CD14-positive monocyte (primary cell): ENCODE data around the gene ANKRD53. TPM values are rescaled to one million over a fixed set of nuclear protein-coding genes. Genes with fewer than 3 reads are reported as not detected.
"Not testable (repeated sequence)": the region's sequence is repeated elsewhere in the genome, so short reads cannot be mapped to it uniquely, and the experiment has no call there.

Experiments used
- DNase-seq, 3 donors: peaks; one replicate each; pipeline ENCODE4 v3.0.0-alpha.2; 2011 to 2022
- H2AFZ ChIP-seq: 2 replicates; pipeline ENCODE4 v1.6.0; 2012; ENCODE audit warnings: mild to moderate bottlenecking, low read depth, low read length, inconsistent platforms; ENCODE audit not compliant: insufficient read depth, poor library complexity, severe bottlenecking
- H3K27ac ChIP-seq, 2 donors: 1 replicate in 1 of 2; 2 replicates in 1 of 2; pipeline ENCODE4 v1.5.1; 2012 to 2013; ENCODE audit warnings: low read length in 2 of 2, control low read depth in 1 of 2, inconsistent platforms in 1 of 2, low read depth in 1 of 2, mild to moderate bottlenecking in 1 of 2
- H3K27me3 ChIP-seq, 2 donors: one replicate each; pipeline versions ENCODE4 v1.6.0 to v1.6.1; 2011 to 2013; ENCODE audit warnings: low read length in 2 of 2; ENCODE audit not compliant: control insufficient read depth in 2 of 2, insufficient read depth in 2 of 2
- H3K36me3 ChIP-seq, 2 donors: replicated peaks in 1 of 2; 1 replicate in 1 of 2; 2 replicates in 1 of 2; pipeline versions ENCODE4 v1.5.1 to v1.6.1; 2012 to 2013; ENCODE audit warnings: low read length in 2 of 2, control low read depth in 1 of 2, inconsistent platforms in 1 of 2, mild to moderate bottlenecking in 1 of 2; ENCODE audit not compliant: insufficient read depth in 2 of 2, control insufficient read depth in 1 of 2
- H3K4me1 ChIP-seq, 2 donors: 1 replicate in 1 of 2; 2 replicates in 1 of 2; pipeline versions ENCODE4 v1.5.1 to v1.6.1; 2012 to 2013; ENCODE audit warnings: low read length in 2 of 2, control low read depth in 1 of 2, inconsistent platforms in 1 of 2, mild to moderate bottlenecking in 1 of 2, moderate library complexity in 1 of 2; ENCODE audit not compliant: insufficient read depth in 2 of 2, control insufficient read depth in 1 of 2
- H3K4me2 ChIP-seq: replicated peaks from 2 replicates; pipeline ENCODE3; 2012; ENCODE audit warnings: low read length, moderate library complexity, mild to moderate bottlenecking; ENCODE audit not compliant: poor library complexity, severe bottlenecking; ENCODE audit errors: extremely low read depth
- H3K4me3 ChIP-seq, 3 experiments: fragments of 200-600 bp in 1 of 3; sonication (generic) in 1 of 3; replicated peaks in 1 of 3; 1 replicate in 2 of 3; 2 replicates in 1 of 3; pipeline ENCODE4 v1.5.1; 2011 to 2013; ENCODE audit warnings: low read length in 3 of 3, mild to moderate bottlenecking in 3 of 3, control low read depth in 2 of 3, low read depth in 2 of 3, inconsistent platforms in 1 of 3, moderate library complexity in 1 of 3
- H3K79me2 ChIP-seq: 2 replicates; pipeline ENCODE4 v1.6.0; 2012; ENCODE audit warnings: mild to moderate bottlenecking, control low read depth, inconsistent platforms, low read length, moderate library complexity; ENCODE audit not compliant: insufficient read depth
- H3K9ac ChIP-seq: 2 replicates; pipeline ENCODE4 v1.6.0; 2017; ENCODE audit warnings: low read length, mild to moderate bottlenecking; ENCODE audit not compliant: insufficient read depth, poor library complexity, severe bottlenecking
- H3K9me3 ChIP-seq, 2 donors: replicated peaks in 1 of 2; 1 replicate in 1 of 2; 2 replicates in 1 of 2; pipeline versions ENCODE4 v1.5.1 to v1.6.1; 2012 to 2013; ENCODE audit warnings: low read length in 2 of 2, control low read depth in 1 of 2; ENCODE audit not compliant: control insufficient read depth in 1 of 2, insufficient read depth in 1 of 2
- H4K20me1 ChIP-seq: 2 replicates; pipeline ENCODE4 v1.6.0; 2012; ENCODE audit warnings: mild to moderate bottlenecking, low read length, control low read depth, moderate library complexity; ENCODE audit not compliant: insufficient read depth
- H3K27ac Mint-ChIP-seq, 7 donors: one replicate each; pipeline ENCODE4 v1.8.0; 2020; ENCODE audit warnings: mild to moderate bottlenecking in 7 of 7, mixed read lengths in 7 of 7, moderate library complexity in 6 of 7, inconsistent platforms in 2 of 7
- H3K27me3 Mint-ChIP-seq, 3 donors: one replicate each; pipeline ENCODE4 v1.8.0; 2021 to 2022; ENCODE audit warnings: low read depth in 3 of 3, mild to moderate bottlenecking in 3 of 3, mixed read lengths in 3 of 3, moderate library complexity in 3 of 3, inconsistent platforms in 1 of 3
- H3K36me3 Mint-ChIP-seq, 2 donors: one replicate each; pipeline ENCODE4 v1.8.0; 2020; ENCODE audit warnings: mixed read lengths in 2 of 2, inconsistent platforms in 1 of 2, mild to moderate bottlenecking in 1 of 2
- H3K4me1 Mint-ChIP-seq: one replicate; pipeline ENCODE4 v1.8.0; 2020; ENCODE audit warnings: mild to moderate bottlenecking, mixed read lengths
- H3K4me3 Mint-ChIP-seq, 2 donors: one replicate each; pipeline ENCODE4 v1.8.0; 2020; ENCODE audit warnings: mild to moderate bottlenecking in 2 of 2, mixed read lengths in 2 of 2, moderate library complexity in 1 of 2
- H3K9me3 Mint-ChIP-seq, 7 donors: one replicate each; pipeline ENCODE4 v1.8.0; 2020 to 2022; ENCODE audit warnings: mixed read lengths in 7 of 7, mild to moderate bottlenecking in 6 of 7, moderate library complexity in 6 of 7, inconsistent platforms in 2 of 7
- CTCF ChIP-seq: fragments of 200-600 bp; IDR thresholded peaks from one replicate; pipeline ENCODE4 v1.8.0; 2022; ENCODE audit warnings: antibody characterized with exemption, mild to moderate bottlenecking
- WGBS: methylation state at CpG from one replicate; pipeline ENCODE4 v1.1.5; 2013; ENCODE audit warnings: missing lambda C conversion rate; ENCODE audit not compliant: insufficient coverage; 5-methylcytosine and 5-hydroxymethylcytosine counted together
- intact Hi-C, 2 donors: fragments of 100-400 bp; cut with micrococcal nuclease; formaldehyde crosslinking; loops; one replicate each; pipeline versions ENCODE4 v1.15.0 to v1.15.1; 2023
- polyA plus RNA-seq, 3 donors: library from polyadenylated mRNA; depleted of rRNA in 1 of 3; unstranded in 2 of 3; stranded (reverse) in 1 of 3; fragments of 300-500 nt in 2 of 3; fragments of >200 nt in 1 of 3; fragmentation: Illumina TruSeq in 2 of 3; gene quantifications; 1 replicate in 2 of 3; 2 replicates in 1 of 3; pipeline ENCODE4 v1.2.3, GENCODE V29; 2012 to 2021

ANKRD53 gene
- polyA plus RNA-seq, 3 donors: 0.12 TPM; not detected in 2

GRCh38 chr2:70994699-70995425 lies 16.4 kb downstream of the ANKRD53 start, which contains the start of gene TEX261:
TEX261 (minus strand) TSS chr2:70994873; CDS start chr2:70994757, 116 bp downstream.
- H3K36me3 Mint-ChIP-seq: peaks cover 22 to 30% of the 10 kb centered on the region in 2 donors
- H3K9me3 Mint-ChIP-seq: no peaks in the 10 kb centered on the region
- peaks cover 0 to 3% (median 0%) of the 10 kb centered on the region in 3 donors for H3K27me3 Mint-ChIP-seq
- peak; percentile 83 for TF ChIP-seq CTCF
- peaks cover 20 to 30% of the 10 kb centered on the region in 2 donors for H3K36me3 ChIP-seq
- H3K9me3 ChIP-seq: no peaks in the 10 kb centered on the region
- peak within 1 kb of the TSS; percentile 36 to 84 for H3K27ac ChIP-seq
- intact Hi-C loops: no loop called here
- H3K9ac ChIP-seq: peak within 1 kb of the TSS; percentile 89
- peak within 1 kb of the TSS; percentile 96 for H3K4me2 ChIP-seq
- WGBS: under 1% methylated on average over 65 of the region's 65 CpGs
- H3K4me1 ChIP-seq: peaks cover 30 to 39% of the 10 kb centered on the region in 2 donors
- peaks cover 36% of the 10 kb centered on the region for H3K79me2 ChIP-seq
- DNase-seq: peak; percentile 74 to 79 (median 76)
- peaks cover 37% of the 10 kb centered on the region for H4K20me1 ChIP-seq
- peak within 1 kb of the TSS; percentile 94 to 100 for H3K4me3 Mint-ChIP-seq
- peak within 1 kb of the TSS; percentile 84 to 92 (median 89) for H3K27ac Mint-ChIP-seq
- H3K27me3 ChIP-seq: no peaks in the 10 kb centered on the region
- peak within 1 kb of the TSS; percentile 99 for H2AFZ ChIP-seq
- H3K4me3 ChIP-seq: peak within 1 kb of the TSS; percentile 79 to 93 (median 85)
- peaks cover 36% of the 10 kb centered on the region for H3K4me1 Mint-ChIP-seq

DNA sequence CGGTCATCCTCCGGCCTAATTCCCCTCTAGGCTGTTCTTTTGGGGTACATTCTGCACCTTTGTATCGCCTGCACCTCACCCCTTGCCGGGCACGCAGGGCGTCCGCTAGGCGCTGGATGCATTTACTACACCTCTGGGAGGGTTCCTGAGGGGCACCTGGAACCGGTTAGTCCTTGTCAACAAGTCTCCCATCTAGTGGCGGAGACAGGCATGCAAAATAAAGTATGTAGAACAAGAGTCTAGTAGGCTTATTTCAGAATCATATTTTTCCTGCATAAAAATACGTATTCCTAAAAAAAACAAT lies 16.9 kb downstream of the ANKRD53 start:
- H3K4me3 ChIP-seq: peak overlapping the region; percentile 75 to 93 (median 85)
- peak overlapping the region in 1 of 2 donors; percentile 43 for H3K27ac ChIP-seq
- peaks cover 36% of the 10 kb centered on the region for H4K20me1 ChIP-seq
- TF ChIP-seq CTCF: no peak
- peaks cover 33% of the 10 kb centered on the region for H3K79me2 ChIP-seq
- peak overlapping the region in 1 of 7 donors; percentile 71 for H3K27ac Mint-ChIP-seq
- no peaks in the 10 kb centered on the region for H3K9me3 Mint-ChIP-seq
- peaks cover 39% of the 10 kb centered on the region for H3K4me1 Mint-ChIP-seq
- WGBS: 0% methylated on average over 5 of the region's 11 CpGs
- no peaks in the 10 kb centered on the region for H3K9me3 ChIP-seq
- peaks cover 30 to 40% of the 10 kb centered on the region in 2 donors for H3K4me1 ChIP-seq
- H3K27me3 Mint-ChIP-seq: peaks cover 0 to 3% (median 0%) of the 10 kb centered on the region in 3 donors
- H3K4me3 Mint-ChIP-seq: peak overlapping the region; percentile 82 to 88
- H3K36me3 Mint-ChIP-seq: peaks cover 17 to 25% of the 10 kb centered on the region in 2 donors
- intact Hi-C loops: no loop called here
- H3K36me3 ChIP-seq: peaks cover 15 to 25% of the 10 kb centered on the region in 2 donors
- peak overlapping the region; percentile 96 for H3K4me2 ChIP-seq
- peak overlapping the region; percentile 99 for H2AFZ ChIP-seq
- no peaks in the 10 kb centered on the region for H3K27me3 ChIP-seq
- peak overlapping the region; percentile 89 for H3K9ac ChIP-seq
- DNase-seq: peak in 1 of 3 donors; percentile 26

- H4K20me1 ChIP-seq, H3K27ac ChIP-seq, DNase-seq, H3K9me3 Mint-ChIP-seq, H3K27me3 Mint-ChIP-seq, intact Hi-C loops, H3K27me3 ChIP-seq, H3K9ac ChIP-seq, H3K36me3 Mint-ChIP-seq, H3K9me3 ChIP-seq, H3K27ac Mint-ChIP-seq, H3K4me3 Mint-ChIP-seq, H3K36me3 ChIP-seq, H3K4me3 ChIP-seq, H3K4me2 ChIP-seq, H2AFZ ChIP-seq: not testable (repeated sequence)
- Histone ChIP-seq H3K4me1 (peaks cover 27 to 38% of the 10 kb centered on the region in 2 donors), H3K79me2 (peaks cover 12% of the 10 kb centered on the region)
- no CpG with 5 or more reads among the region's 4 CpGs for WGBS
- peaks cover 31% of the 10 kb centered on the region for H3K4me1 Mint-ChIP-seq
Measured at GRCh38 chr2:70998885-70999284, 20.5 kb downstream of the ANKRD53 start.
